ENCODE data around the gene LSR. TPM values are rescaled to one million over a fixed set of nuclear protein-coding genes. Genes with fewer than 3 reads are reported as not detected.

LSR gene, protein sequence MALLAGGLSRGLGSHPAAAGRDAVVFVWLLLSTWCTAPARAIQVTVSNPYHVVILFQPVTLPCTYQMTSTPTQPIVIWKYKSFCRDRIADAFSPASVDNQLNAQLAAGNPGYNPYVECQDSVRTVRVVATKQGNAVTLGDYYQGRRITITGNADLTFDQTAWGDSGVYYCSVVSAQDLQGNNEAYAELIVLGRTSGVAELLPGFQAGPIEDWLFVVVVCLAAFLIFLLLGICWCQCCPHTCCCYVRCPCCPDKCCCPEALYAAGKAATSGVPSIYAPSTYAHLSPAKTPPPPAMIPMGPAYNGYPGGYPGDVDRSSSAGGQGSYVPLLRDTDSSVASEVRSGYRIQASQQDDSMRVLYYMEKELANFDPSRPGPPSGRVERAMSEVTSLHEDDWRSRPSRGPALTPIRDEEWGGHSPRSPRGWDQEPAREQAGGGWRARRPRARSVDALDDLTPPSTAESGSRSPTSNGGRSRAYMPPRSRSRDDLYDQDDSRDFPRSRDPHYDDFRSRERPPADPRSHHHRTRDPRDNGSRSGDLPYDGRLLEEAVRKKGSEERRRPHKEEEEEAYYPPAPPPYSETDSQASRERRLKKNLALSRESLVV
- 0.30 and 0.32 TPM in 2 replicates for total RNA-seq

DNA sequence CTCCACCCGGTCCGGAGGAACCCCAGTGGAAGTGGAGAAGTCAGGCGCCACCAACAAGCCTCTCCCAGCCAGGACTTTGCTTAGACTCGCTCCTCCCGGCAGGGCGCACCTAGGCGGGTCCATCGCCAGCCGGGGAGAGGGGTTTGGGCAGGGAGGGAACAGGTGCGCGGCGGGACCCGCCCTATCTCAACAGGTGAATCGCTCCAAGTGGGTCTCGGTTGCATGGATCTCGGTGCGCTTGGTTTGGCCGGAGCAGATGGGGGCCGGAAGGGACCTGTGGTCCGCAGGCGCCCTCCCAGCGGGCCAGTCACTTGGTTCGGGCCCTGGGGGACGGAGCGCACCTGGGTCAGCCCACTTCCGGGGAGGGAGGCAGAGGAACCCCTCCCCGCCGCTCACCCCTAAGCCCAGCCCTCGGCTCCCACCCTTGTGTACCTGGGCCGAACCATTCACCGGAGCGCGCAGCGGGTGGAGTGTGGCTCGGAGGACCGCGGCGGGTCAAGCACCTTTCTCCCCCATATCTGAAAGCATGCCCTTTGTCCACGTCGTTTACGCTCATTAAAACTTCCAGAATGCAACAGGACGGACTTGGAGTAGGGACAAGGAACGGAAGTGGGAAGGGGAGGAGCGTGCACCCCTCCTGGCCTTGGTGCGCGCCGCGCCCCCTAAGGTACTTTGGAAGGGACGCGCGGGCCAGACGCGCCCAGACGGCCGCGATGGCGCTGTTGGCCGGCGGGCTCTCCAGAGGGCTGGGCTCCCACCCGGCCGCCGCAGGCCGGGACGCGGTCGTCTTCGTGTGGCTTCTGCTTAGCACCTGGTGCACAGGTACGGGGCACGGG, at the start of gene LSR:
LSR (plus strand) TSS at position 693 of the 836 bp plus-strand sequence; CDS start at position 714, 21 bp downstream.

DNA sequence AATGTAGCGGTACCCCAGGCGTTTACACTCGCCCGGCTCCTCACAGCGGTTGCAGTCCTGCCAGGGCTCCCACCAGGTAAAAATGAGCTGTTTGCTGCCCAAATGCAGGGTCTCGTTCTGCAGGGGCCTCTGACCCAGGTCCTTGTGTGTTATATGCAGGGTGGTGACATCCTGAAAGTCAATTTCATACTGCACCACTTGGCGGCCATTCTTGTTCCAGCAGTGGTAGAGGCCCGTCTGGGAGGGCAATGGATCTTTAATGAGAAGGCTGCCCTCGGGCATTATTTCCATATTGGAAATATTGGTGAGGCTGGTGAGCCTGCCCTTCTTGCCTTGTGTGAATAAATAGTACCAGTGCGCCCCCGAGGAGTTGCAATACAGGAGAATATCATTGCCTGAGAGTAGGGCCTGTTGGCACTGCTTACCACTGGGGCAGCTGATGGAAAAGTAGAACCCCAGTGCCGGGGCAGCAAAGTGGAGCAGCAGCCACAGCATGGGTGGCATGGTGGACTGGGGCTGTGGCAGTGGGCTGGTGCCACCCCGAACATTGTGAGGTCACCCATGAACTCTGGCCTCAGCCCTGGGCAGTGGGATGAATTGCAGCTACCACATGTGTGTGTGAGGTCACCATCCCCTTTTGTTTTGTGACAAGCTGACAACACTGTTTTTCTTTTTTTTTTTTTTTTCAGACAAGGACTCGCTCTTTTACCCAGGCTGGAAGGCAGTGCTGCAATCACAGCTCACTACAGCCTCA, 20.4 kb upstream of the LSR start, which contains the start of gene FAM187B:
FAM187B (minus strand) TSS at position 563 of the 754 bp plus-strand sequence; CDS start at position 504, 59 bp downstream.

GRCh38 chr19:35268536-35269437, 20.0 kb downstream of the LSR start, which contains the start of gene USF2:
Gene USF2, plus strand, starts transcription at chr19:35268962. Its CDS starts 140 bp downstream, at chr19:35269102.

DNA sequence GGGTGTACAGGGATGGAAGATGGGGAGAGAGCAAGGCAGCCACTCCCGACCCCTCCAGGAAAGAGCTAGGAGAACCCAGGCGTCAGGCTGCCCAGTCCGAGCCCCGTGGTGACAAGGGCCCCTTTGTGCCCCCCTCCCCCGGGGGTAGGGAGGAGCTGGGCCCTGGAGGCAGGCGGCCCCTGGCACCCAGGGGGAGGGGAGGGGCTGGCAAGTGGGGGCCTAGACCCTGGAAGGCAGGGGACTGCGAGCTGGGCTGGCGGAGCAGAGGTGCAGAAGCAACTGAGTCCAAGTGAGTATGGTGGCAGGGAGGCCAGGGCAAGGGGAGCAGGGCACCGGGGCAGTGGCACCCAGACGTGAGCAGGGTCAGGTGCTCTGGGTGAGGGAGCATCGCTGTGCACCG, 43.1 kb downstream of the LSR start, which contains the start of gene MAG:
MAG (plus strand) TSS at position 246 of the 400 bp plus-strand sequence. CDS start 3,248 bp downstream, outside the sequence.

Other genes starting within 250 kb of the LSR start
- 30.2 TPM in 2 replicates for gene GRAMD1A, start 248.7 kb upstream of the LSR start, total RNA-seq
- gene SCN1B, start 218.5 kb upstream of the LSR start, total RNA-seq, result 2.9 and 3.5 TPM in 2 replicates
- not detected in 2 replicates for gene HPN, start 207.3 kb upstream of the LSR start, total RNA-seq
- not detected in 2 replicates for gene FXYD3, start 133.2 kb upstream of the LSR start, total RNA-seq
- gene LGI4, start 113.9 kb upstream of the LSR start, total RNA-seq, result not detected in 2 replicates
- not detected in 2 replicates for gene FXYD1, start 110.2 kb upstream of the LSR start, total RNA-seq
- not detected in 2 replicates for gene FXYD7, start 105.7 kb upstream of the LSR start, total RNA-seq
- 16.2 and 17.0 TPM in 2 replicates for gene FXYD5, start 94.3 kb upstream of the LSR start, total RNA-seq
- not detected in 2 replicates for gene FAM187B, start 20.3 kb upstream of the LSR start, total RNA-seq
- 27.9 and 35.3 TPM in 2 replicates for gene USF2, start 20.0 kb downstream of the LSR start, total RNA-seq
- under 0.01 and 0.15 TPM in 2 replicates for gene HAMP, start 33.5 kb downstream of the LSR start, total RNA-seq
- not detected in 2 replicates for gene MAG, start 43.2 kb downstream of the LSR start, total RNA-seq
- 0.46 TPM in 1 of 2 replicates, not detected in the other for gene CD22, start 80.2 kb downstream of the LSR start, total RNA-seq
- gene FFAR1, start 98.9 kb downstream of the LSR start, total RNA-seq, result not detected in 2 replicates
- gene FFAR3, start 109.5 kb downstream of the LSR start, total RNA-seq, result not detected in 2 replicates
- not detected in 2 replicates for gene GPR42, start 122.1 kb downstream of the LSR start, total RNA-seq
- not detected in 2 replicates for gene FFAR2, start 199.3 kb downstream of the LSR start, total RNA-seq
- not detected in 2 replicates for gene KRTDAP, start 241.5 kb downstream of the LSR start, total RNA-seq

Data from epithelial cell of umbilical artery (primary cell).